Measurements from ENCODE around the gene RELA.

RELA gene

DNA sequence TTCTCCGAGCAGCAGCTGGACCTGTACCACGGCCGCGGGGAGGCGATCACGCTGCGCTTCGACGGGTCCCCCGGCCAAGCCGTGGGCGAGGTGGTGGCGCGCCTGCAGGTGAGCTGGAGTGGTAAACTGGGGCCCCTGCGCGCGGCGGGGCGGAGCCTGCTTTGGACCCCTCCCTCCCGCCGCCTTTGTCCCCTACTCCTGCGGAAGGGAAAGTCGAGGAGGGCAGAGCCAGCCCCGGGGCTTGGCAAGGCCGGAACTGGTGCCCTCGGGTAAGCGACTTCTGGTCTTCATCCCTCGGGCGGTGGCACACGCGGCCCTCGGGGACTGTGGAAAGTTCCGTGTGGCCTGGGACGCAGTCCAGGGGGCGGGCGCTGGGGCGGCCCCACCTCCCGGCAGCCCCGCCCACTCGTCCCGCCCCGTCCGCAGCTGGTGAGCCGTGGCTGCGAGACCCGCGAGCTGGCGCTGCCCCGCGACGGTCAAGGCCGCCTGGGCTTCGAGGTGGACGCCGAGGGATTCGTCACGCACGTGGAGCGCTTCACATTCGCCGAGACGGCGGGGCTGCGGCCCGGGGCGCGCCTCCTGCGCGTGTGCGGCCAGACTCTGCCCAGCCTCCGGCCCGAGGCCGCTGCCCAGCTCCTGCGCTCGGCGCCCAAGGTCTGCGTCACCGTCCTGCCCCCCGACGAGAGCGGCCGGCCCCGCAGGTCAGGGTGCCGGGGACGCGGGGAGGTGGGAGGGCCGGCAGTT, 15.6 kb downstream of the RELA start:
- peak; percentile 39; the same call in 1 of the 2 replicates for TF ChIP-seq TAF1 (IDR thresholded peaks at IDR 0.05; ENCODE audit: low read depth)
- TF ChIP-seq ZBTB7A (IDR thresholded peaks at IDR 0.05; ENCODE audit: low read depth): no peak
- TF ChIP-seq, protein P1, sequence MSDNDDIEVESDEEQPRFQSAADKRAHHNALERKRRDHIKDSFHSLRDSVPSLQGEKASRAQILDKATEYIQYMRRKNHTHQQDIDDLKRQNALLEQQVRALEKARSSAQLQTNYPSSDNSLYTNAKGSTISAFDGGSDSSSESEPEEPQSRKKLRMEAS (IDR thresholded peaks at IDR 0.05): peak; percentile 87; the same call in 1 of the 2 replicates

DNA sequence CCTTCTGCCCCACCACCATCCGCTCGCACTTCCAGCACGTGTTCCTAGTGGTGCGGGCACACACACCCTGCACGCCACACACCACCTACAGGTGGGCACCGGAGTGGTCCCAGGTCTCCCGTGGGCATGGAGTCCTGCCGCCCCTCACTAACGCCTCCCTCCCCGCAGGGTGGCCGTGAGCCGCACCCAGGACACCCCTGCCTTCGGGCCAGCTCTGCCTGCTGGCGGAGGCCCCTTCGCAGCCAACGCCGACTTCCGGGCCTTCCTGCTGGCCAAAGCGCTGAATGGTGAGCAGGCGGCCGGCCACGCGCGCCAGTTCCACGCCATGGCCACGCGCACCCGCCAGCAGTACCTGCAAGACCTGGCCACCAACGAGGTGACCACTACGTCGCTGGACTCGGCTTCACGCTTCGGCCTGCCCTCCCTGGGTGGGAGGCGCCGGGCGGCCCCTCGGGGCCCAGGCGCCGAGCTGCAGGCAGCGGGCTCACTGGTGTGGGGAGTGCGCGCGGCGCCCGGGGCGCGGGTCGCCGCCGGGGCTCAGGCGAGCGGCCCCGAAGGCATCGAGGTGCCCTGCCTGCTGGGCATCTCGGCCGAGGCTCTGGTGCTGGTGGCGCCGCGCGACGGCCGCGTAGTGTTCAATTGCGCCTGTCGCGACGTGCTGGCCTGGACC, 16.3 kb downstream of the RELA start:
- TF ChIP-seq EP300 (IDR thresholded peaks at IDR 0.05; ENCODE audit: borderline replicate concordance) (no peak), NFIC (IDR thresholded peaks at IDR 0.05) (no peak), TAF1 (IDR thresholded peaks at IDR 0.05; ENCODE audit: low read depth) (no peak), RAD21 (IDR thresholded peaks at IDR 0.05; ENCODE audit: low read depth) (no peak), EGR1 (IDR thresholded peaks at IDR 0.05) (no peak), FOXM1 (IDR thresholded peaks at IDR 0.05; ENCODE audit: borderline replicate concordance, low read depth) (no peak), ZBTB7A (IDR thresholded peaks at IDR 0.05; ENCODE audit: low read depth) (no peak)
- TF ChIP-seq, protein P1 (IDR thresholded peaks at IDR 0.05): no peak
- TF ChIP-seq, protein P2, sequence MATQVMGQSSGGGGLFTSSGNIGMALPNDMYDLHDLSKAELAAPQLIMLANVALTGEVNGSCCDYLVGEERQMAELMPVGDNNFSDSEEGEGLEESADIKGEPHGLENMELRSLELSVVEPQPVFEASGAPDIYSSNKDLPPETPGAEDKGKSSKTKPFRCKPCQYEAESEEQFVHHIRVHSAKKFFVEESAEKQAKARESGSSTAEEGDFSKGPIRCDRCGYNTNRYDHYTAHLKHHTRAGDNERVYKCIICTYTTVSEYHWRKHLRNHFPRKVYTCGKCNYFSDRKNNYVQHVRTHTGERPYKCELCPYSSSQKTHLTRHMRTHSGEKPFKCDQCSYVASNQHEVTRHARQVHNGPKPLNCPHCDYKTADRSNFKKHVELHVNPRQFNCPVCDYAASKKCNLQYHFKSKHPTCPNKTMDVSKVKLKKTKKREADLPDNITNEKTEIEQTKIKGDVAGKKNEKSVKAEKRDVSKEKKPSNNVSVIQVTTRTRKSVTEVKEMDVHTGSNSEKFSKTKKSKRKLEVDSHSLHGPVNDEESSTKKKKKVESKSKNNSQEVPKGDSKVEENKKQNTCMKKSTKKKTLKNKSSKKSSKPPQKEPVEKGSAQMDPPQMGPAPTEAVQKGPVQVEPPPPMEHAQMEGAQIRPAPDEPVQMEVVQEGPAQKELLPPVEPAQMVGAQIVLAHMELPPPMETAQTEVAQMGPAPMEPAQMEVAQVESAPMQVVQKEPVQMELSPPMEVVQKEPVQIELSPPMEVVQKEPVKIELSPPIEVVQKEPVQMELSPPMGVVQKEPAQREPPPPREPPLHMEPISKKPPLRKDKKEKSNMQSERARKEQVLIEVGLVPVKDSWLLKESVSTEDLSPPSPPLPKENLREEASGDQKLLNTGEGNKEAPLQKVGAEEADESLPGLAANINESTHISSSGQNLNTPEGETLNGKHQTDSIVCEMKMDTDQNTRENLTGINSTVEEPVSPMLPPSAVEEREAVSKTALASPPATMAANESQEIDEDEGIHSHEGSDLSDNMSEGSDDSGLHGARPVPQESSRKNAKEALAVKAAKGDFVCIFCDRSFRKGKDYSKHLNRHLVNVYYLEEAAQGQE (IDR thresholded peaks at IDR 0.05; ENCODE audit: low read depth): no peak

DNA sequence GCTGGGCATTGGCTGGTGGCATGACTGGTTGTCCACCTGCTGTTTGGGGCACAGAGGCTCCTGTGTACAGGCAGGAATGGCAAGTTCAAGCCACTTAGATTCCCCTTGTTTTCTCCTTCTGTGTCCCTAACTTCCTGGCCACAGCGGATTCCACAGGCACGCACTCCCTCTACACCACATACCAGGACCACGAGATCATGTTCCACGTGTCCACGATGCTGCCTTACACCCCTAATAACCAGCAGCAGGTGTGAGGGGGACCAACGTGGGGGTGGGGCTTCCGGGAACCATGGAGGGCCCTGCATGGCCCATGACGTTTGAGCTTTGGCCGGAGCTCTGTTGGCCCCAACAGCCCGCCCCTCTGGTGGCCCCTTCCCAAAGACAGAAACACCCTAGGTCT, 17.0 kb downstream of the RELA start:
- TF ChIP-seq TEAD4 (IDR thresholded peaks at IDR 0.05) (peak; percentile 54), CEBPB (IDR thresholded peaks at IDR 0.05) (no peak), FOXM1 (IDR thresholded peaks at IDR 0.05; ENCODE audit: borderline replicate concordance, low read depth) (no peak)

DNA sequence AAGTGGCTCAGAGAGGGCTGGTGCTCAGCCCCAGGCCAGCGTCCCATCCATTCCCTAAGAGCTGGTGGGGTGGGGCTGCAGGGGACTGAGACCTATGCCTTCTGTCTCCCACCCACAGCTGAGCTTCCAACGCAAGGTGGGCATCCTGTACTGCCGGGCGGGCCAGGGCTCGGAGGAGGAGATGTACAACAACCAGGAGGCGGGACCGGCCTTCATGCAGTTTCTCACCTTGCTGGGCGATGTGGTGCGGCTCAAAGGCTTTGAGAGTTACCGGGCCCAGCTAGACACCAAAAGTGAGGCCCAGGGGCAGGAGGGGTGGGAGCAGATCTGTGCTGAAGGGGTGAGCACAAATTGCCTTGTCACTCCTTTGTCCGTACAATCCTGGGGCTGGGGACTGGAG, 17.9 kb downstream of the RELA start:
- TF ChIP-seq, protein P3, sequence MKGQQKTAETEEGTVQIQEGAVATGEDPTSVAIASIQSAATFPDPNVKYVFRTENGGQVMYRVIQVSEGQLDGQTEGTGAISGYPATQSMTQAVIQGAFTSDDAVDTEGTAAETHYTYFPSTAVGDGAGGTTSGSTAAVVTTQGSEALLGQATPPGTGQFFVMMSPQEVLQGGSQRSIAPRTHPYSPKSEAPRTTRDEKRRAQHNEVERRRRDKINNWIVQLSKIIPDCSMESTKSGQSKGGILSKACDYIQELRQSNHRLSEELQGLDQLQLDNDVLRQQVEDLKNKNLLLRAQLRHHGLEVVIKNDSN (IDR thresholded peaks at IDR 0.05): no peak
- TF ChIP-seq, protein P2 (IDR thresholded peaks at IDR 0.05; ENCODE audit: low read depth): no peak
- TF ChIP-seq FOXM1 (IDR thresholded peaks at IDR 0.05; ENCODE audit: borderline replicate concordance, low read depth) (no peak), RAD21 (IDR thresholded peaks at IDR 0.05; ENCODE audit: low read depth) (no peak), TCF12 (IDR thresholded peaks at IDR 0.05; ENCODE audit: low read depth) (no peak), TAF1 (IDR thresholded peaks at IDR 0.05; ENCODE audit: low read depth) (no peak), ZBTB7A (IDR thresholded peaks at IDR 0.05; ENCODE audit: low read depth) (no peak), YY1 (IDR thresholded peaks at IDR 0.05; ENCODE audit: low read depth) (no peak), CREB1 (IDR thresholded peaks at IDR 0.05; ENCODE audit: low read depth) (no peak), TEAD4 (IDR thresholded peaks at IDR 0.05) (no peak), EP300 (IDR thresholded peaks at IDR 0.05; ENCODE audit: borderline replicate concordance) (no peak), EGR1 (IDR thresholded peaks at IDR 0.05) (no peak), CEBPB (IDR thresholded peaks at IDR 0.05) (no peak), NFIC (IDR thresholded peaks at IDR 0.05) (no peak)
- TF ChIP-seq, protein P1 (IDR thresholded peaks at IDR 0.05): no peak

DNA sequence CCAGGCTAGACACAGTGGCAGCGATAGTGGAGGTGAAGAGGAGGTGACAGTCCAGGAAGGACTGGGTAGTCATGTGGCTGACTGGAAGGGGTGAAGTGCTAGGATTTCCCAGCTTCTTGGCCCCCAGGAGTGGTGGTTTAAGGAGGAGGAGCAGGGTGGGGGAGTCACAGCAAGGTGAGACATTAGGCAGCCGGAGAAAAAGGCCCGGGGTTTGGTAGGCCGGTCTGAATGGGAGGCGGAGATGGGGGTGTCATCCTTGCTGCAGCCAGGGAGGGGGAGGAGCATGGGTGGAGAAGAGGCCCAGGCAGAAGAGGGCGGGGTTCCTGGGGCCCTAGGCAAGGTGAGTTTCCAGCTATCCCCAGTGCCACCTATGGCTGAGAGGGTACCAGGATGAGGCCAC, 18.7 kb downstream of the RELA start:
- TF ChIP-seq TEAD4 (IDR thresholded peaks at IDR 0.05) (no peak), YY1 (IDR thresholded peaks at IDR 0.05; ENCODE audit: low read depth) (no peak), RAD21 (IDR thresholded peaks at IDR 0.05; ENCODE audit: low read depth) (no peak), NFIC (IDR thresholded peaks at IDR 0.05) (no peak), CEBPB (IDR thresholded peaks at IDR 0.05) (no peak), TCF12 (IDR thresholded peaks at IDR 0.05; ENCODE audit: low read depth) (no peak), TAF1 (IDR thresholded peaks at IDR 0.05; ENCODE audit: low read depth) (no peak)
- TF ChIP-seq, protein P2 (IDR thresholded peaks at IDR 0.05; ENCODE audit: low read depth): no peak
- TF ChIP-seq, protein P1 (IDR thresholded peaks at IDR 0.05): no peak

Measured in Ishikawa (cell line).